HG03159 (cell line): Measurements from ENCODE around the gene LAMB3.

ENCODE experiments used
- ATAC-seq: cut with Tn5 transposase; IDR thresholded peaks from one replicate; pipeline ENCODE4 v1.9.1; 2021; ENCODE audit warnings: mild to moderate bottlenecking, moderate library complexity; ENCODE audit not compliant: unreplicated experiment

LAMB3 gene

DNA sequence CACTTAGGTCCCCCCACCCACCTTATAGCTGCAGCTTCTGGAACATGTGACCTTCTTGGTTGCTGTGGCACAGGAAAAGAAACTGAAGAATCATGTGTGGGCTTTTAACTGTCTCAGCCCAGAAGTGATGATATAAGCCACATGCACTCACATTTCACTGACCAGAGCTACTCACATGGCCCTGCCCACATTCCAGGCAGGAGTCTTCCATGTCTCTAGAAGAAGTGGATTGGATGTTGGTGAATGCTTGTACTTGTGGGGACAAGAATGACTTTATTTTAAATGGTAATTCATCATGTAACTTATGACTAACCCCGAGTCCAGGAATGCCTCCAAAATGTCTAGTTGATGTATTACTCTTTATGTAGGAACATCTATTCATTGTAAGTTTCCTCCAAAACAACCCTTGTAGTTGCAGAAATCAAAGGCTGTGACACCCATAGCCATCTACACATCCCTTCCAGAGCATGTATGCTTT, 84.5 kb downstream of the LAMB3 start:
- no peak for ATAC-seq

DNA sequence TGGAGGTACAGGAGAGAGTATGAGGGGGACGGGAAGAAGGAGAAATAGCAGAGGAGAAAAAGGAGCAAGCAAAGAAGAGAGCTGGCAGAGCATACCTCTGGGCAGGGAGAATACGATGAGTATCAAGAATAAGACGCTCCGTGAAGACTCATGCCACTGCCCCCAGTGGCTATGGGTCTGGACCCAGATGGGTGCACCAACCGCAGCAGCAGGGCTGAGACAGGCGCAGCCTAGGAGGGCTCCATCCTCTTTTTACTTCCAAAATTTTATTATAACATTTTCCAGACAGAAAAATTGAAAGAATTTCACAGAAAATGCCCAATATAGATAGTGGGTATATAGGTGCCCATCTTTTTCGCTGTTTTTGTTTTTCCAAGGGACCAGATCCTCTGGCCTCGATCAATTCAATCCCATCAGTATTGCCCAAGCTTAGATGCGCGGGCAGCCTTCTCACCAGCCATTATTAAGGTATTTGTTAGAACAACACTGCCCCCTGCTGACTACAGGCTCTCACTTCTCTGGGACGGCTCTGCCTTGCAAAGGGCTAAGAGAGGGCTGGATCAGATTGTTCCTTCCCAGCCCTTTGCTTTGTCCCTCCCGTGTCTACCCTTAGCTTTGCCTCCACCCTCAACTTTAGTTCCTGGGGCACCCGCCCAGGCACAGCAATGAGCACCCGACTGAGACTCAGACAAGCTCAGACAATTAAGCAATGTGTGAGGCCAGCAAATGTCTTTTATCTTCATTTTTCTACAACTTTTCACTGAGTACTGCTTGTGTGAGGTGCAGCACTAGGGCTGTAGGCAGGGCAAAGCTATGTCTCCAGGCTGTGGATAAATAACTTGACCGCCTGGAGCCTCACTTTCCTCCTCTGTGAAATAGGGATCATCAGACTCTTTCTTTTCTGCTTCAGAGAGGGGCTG, 86.2 kb downstream of the LAMB3 start:
- ATAC-seq: peak; percentile 92
